C4-2B (cell line): Measurements from ENCODE around the gene UHRF2.

Experiments
- CTCF ChIP-seq: fragments of 450-650 bp; conservative IDR thresholded peaks from 2 replicates; pipeline ENCODE4 v1.5.1; 2017; ENCODE audit warnings: mild to moderate bottlenecking
- ZFX ChIP-seq: fragments of 450-650 bp; IDR thresholded peaks from 2 replicates; pipeline ENCODE4 v1.6.1; 2017

GRCh38 chr9:6545017-6545691 lies 132.2 kb downstream of the UHRF2 start:
- TF ChIP-seq CTCF (no peak), ZFX (no peak)
